Gastrocnemius medialis (tissue), 4 donors: ENCODE measurements around the gene INPP5A.

ENCODE experiments used
- CTCF ChIP-seq, 5 experiments: fragments of 450-650 bp in 3 of 5; fragments of 200-600 bp in 2 of 5; sonication (generic) in 2 of 5; IDR thresholded peaks in 4 of 5; conservative IDR thresholded peaks in 1 of 5; 1 replicate in 4 of 5; 2 replicates in 1 of 5; pipeline ENCODE4 v1.5.1; 2016 to 2019; ENCODE audit warnings: antibody characterized with exemption in 5 of 5, mild to moderate bottlenecking in 3 of 5, moderate library complexity in 3 of 5
- POLR2A ChIP-seq, 2 donors: fragments of 450-650 bp; IDR thresholded peaks; one replicate each; pipeline ENCODE4 v1.6.1; 2017; ENCODE audit warnings: antibody characterized with exemption in 2 of 2, mild to moderate bottlenecking in 2 of 2, moderate library complexity in 2 of 2

- TF ChIP-seq CTCF (IDR thresholded peaks at IDR 0.05 in 4 of 5, conservative IDR thresholded peaks at IDR 0.05 in 1 of 5) = no peak
- TF ChIP-seq POLR2A (IDR thresholded peaks at IDR 0.05) = no peak
These were observed 12.9 kb downstream of the INPP5A start for GRCh38 chr10:132550366-132551092.
